GM18505 (cell line): ENCODE results near the gene PGAP1.

ENCODE experiments used
- ATAC-seq: cut with Tn5 transposase; IDR thresholded peaks from one replicate; pipeline ENCODE4 v1.9.1; 2021; ENCODE audit not compliant: unreplicated experiment
- POLR2A ChIP-seq: IDR thresholded peaks from 4 replicates; pipeline ENCODE4 v1.6.1; 2011; ENCODE audit warnings: borderline replicate concordance; ENCODE audit not compliant: insufficient read depth, insufficient read length; ENCODE audit errors: extremely low read depth

The PGAP1 gene

DNA sequence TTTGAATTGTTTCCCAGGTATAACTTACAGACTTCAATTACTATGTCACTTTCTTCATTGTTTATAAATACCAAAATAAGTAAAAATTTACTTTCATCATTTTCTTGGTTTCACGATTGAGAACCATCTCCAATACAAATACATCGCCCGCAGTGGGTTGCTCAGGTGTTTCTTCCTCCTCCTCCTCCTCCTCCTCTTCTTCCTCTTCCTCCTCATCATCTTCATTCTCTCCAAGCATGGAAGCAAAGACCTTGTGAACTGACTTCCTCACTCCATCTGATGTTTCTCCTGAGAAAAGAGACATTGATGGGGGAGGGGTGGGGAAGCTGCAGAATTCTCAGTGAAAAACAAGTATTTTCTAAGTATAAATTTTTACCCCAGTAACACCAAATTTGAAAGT lies 133.6 kb downstream of the PGAP1 start:
- no peak for TF ChIP-seq POLR2A
- no peak for ATAC-seq

DNA sequence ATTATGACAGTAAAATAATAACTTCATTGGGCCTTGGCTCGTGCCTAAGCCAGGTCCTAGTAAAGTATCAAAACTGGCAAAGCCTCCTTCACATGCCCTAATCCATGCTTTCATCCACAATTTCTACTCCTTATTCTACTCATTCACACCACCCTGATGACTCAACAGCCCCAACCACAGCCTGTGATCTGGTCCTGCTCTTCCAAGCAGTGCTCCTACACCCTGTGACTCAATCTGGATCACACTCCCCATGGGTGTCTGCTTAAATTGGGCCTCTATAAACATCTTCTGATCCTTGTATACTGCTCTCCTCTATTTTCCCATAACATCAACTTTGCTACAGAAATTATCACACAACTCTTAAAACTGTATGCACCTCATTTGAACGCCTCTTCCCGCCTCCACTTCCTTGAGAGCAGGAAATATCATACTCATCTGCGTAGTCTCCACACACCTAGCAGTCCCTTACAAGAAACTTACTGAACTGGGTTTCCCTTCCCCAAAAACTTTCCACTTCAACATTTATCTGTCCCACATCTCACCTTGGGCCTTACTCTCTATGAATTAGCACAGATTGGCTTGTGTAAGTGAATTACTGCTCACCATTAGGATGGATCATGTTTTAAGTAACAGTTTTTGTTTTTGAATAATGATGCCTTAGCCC lies 142.9 kb downstream of the PGAP1 start:
- ATAC-seq, result no peak

More for the DNA sequence above, 142.9 kb downstream of the PGAP1 start:
- no peak for TF ChIP-seq POLR2A
